Measurements from ENCODE around the gene KLRC3.
"Not testable (repeated sequence)": the region's sequence is repeated elsewhere in the genome, so short reads cannot be mapped to it uniquely, and the experiment has no call there.

DNA sequence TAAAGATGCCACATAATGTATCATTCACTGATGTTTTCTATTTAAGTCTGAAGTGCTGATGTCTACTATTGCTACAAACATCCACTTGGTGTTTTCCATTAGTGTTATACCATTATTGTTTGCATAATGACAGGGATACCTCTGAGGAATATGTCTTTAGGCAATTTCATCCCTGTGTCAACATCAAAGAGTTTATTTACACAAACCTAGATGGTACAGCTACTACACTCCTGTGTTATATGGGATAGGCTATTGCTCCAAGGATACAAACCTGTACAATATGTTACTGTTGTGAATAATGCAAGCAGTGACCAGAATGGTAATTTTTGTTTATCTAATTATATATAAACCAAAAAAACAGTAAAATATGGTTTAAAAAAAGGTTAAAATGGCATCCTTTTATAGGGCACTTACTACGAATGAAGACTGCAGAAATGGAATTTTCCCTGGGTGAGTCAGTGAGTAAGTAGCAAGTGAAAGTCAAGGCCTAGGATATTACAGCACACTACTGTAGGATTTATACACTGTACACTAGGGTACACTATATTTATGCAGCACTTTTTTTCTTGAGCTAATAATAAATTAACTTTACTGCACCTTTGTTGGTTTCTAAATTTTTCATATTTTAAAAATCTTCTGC is 4.0 kb upstream of the KLRC3 start:
- TF ChIP-seq, protein P1, sequence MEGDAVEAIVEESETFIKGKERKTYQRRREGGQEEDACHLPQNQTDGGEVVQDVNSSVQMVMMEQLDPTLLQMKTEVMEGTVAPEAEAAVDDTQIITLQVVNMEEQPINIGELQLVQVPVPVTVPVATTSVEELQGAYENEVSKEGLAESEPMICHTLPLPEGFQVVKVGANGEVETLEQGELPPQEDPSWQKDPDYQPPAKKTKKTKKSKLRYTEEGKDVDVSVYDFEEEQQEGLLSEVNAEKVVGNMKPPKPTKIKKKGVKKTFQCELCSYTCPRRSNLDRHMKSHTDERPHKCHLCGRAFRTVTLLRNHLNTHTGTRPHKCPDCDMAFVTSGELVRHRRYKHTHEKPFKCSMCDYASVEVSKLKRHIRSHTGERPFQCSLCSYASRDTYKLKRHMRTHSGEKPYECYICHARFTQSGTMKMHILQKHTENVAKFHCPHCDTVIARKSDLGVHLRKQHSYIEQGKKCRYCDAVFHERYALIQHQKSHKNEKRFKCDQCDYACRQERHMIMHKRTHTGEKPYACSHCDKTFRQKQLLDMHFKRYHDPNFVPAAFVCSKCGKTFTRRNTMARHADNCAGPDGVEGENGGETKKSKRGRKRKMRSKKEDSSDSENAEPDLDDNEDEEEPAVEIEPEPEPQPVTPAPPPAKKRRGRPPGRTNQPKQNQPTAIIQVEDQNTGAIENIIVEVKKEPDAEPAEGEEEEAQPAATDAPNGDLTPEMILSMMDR (IDR thresholded peaks at IDR 0.05), result not testable (repeated sequence)
- not testable (repeated sequence) for TF ChIP-seq POLR2A (IDR thresholded peaks at IDR 0.05)
